HG02943 (cell line): ENCODE data around the gene GAB2.
"Not testable (repeated sequence)": the region's sequence is repeated elsewhere in the genome, so short reads cannot be mapped to it uniquely, and the experiment has no call there.

Experiments used
- ATAC-seq: cut with Tn5 transposase; IDR thresholded peaks from one replicate; pipeline ENCODE4 v1.9.1; 2021; ENCODE audit warnings: mild to moderate bottlenecking, low read depth, moderate library complexity; ENCODE audit not compliant: unreplicated experiment

The GAB2 gene

DNA sequence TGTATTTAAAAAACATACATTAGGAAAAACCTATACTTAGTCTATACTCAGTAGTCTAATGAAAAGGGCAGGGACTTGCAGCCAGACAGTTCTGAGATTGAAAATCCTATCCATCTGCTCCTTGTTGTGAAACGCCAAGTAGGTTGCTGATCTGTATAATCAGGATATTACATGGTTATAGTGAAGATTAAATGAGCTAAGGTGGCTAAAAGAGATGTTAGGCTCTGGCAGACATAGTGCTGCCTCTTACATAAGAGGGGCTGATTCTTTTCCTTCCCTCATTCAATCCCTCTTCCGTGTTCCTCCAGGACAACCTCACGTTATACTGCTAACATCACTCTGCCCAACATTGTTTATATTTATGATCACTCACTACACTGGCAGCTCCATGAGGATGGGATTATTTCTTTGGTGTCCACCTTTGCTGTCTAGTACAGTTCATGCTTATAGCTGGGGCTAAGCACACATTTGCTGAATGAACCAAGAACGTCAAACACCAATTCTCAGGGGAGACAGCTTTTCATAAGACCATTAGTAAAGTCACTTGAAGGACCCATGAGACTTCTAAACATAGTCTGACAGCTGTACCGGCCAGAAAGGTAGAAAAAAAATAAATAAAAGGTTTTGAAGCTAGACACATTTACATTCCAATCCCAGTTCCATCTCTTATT is 46.3 kb downstream of the GAB2 start:
- ATAC-seq = no peak

GRCh38 chr11:78370406-78371172 is 47.0 kb downstream of the GAB2 start:
- ATAC-seq = no peak

DNA sequence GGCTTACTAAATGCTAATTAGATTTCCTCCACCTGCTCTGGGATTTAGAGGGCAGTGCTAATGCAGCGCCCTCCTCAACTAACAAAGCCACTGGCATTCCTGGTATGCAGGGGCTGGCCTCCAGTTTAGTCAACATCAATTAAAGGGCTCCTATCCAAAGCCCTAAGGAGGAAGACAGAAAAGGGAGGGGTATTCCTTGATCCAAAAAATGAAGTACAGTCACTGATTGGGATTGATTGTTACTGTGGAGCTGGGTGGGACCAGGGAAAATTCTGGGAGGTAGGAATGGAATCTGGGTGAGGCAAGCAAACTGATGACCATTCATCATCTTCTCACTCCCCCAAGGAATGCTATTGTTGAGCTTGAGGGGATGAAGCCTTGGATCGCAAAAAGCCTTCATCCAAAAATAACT is 52.2 kb downstream of the GAB2 start:
- no peak for ATAC-seq

DNA sequence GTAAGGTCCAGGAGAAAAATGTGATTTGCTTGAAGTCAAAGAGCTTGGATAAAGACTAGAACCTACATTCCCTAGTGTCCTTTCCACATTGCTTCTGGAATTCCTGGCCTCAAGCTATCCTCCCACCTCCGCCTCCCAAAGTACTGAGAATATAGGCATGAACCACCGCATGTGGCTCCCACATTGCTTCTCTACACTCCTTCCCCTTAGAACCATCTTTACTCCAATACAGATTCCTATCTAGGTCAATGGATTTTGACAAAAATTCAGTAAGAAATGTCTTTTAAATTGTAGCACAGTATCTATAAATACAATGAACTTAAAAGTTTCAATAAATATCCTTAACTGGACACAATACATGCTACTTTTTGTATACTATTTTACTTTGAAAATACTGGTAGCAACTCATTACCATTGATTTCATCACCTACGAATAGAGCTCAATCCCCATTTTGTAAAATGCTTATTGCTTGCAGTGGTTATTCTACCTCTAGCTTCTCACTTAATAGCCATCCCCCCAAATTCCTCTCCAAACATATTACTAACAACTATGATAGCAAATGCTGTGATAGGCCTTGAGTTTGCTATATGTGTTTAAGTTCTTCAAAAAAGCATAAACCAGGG is 53.4 kb downstream of the GAB2 start:
- ATAC-seq = no peak

DNA sequence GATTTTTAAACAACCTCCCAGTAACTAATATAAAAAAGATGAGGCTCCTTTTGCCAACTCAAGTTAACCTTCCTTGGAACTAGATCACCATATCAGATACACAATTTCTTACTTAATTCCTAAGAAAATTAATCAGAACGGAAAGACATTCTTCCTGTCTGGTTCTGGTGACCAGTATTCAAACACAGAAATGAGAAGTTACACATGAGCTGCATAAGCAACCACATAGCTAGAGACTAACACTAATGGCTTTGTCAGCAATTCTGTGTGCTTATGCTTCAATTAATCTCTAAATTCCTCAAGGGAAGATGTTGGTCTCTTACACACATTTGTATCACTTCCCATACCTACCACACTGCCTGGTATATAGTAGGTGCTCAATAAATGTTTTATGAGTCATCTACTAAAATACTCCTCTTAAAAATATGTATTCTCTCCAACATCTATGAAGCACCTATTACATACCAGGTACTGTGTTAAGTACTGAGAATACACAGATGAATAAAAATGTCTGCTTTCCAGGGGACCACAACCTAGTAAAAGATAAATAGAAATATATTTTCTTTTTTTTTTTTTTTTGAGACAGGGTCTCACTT is 54.5 kb downstream of the GAB2 start:
- no peak for ATAC-seq

DNA sequence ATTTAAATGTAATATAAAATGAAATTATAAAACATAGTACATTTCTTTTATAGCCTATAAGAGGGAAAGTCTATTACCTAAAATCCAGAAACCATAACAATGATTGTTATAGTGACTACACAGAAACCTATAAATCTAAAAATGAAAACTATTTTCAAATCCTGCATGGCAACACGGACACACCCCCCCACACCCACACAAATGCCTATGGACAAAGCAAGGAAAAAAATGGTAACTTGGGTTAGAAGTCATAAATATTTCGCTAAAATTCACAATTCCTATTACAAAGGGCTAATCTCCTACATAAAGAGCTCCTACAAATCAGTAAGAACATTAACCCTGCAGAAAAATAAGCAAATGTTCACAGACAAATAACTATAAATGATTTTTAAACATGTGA is 56.4 kb downstream of the GAB2 start:
- ATAC-seq = no peak

DNA sequence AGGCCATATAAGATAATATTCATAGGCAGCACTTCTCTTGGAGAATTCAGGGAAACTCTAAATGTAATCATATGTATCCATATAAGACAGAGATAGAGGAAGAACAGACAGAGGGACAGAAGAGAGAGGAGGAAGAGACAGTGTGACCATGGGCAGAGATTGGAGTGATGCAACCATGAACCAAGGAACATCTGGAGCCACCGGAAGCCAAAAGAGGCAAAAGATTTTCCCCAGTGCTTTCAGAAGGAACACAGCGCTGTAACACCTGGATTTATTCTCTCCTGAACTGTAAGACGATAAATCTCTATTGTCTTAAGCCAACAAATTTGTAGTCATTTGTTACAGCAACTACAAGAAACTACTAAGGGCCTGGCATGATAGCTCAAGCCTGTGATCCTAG is 57.7 kb downstream of the GAB2 start:
- no peak for ATAC-seq

DNA sequence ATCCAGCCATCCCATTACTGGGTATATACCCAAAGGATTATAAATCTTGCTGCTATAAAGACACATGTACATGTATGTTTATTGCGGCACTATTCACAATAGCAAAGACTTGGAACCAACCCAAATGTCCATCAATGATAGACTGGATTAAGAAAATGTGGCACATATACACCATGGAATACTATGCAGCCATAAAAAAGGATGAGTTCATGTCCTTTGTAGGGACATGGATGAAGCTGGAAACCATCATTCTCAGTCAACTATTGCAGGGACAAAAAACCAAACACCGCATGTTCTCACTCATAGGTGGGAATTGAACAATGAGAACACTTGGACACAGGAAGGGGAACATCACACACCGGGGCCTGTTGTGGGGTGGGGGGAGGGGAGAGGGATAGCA is 59.7 kb downstream of the GAB2 start:
- not testable (repeated sequence) for ATAC-seq

GRCh38 chr11:78357425-78357824 is 60.2 kb downstream of the GAB2 start:
- not testable (repeated sequence) for ATAC-seq

DNA sequence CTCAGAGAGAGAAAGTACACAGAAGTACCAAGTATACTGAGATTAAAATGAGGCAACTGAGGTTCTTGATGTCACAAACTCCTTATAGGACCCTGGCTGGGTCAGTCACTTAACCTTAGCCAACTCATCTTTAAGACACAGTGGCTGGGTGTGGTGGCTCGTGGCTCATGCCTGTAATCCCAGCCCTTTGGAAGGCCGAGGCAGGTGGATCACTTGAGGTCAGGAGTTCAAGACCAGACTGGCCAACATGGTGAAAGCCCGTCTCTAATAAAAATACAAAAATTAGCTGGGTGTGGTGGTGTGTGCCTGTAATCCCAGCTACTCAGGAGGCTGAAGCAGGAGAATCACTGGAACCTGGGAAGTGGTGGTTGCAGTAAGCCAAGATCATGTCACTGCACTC is 61.9 kb downstream of the GAB2 start:
- not testable (repeated sequence) for ATAC-seq

DNA sequence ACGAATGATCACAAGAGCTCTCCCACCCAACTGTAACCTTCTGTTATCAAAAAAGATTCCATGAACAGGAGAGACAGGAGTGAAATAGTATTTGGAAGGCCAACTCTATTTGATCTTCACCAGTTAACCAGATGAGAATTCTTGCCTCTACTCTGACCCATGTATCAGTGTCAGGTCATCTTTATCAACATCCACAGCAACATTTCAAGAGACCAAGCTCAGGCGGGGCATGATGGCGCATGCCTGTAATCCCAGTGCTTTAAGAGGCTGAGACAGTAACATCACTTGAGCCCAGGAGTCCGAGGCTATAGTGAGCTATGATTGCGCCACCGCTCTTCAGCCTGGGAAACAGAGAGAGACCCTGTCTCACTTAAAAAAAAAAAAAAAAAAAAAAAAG is 62.3 kb downstream of the GAB2 start:
- ATAC-seq = no peak

GRCh38 chr11:78354408-78355308 is 63.0 kb downstream of the GAB2 start:
- ATAC-seq = no peak

DNA sequence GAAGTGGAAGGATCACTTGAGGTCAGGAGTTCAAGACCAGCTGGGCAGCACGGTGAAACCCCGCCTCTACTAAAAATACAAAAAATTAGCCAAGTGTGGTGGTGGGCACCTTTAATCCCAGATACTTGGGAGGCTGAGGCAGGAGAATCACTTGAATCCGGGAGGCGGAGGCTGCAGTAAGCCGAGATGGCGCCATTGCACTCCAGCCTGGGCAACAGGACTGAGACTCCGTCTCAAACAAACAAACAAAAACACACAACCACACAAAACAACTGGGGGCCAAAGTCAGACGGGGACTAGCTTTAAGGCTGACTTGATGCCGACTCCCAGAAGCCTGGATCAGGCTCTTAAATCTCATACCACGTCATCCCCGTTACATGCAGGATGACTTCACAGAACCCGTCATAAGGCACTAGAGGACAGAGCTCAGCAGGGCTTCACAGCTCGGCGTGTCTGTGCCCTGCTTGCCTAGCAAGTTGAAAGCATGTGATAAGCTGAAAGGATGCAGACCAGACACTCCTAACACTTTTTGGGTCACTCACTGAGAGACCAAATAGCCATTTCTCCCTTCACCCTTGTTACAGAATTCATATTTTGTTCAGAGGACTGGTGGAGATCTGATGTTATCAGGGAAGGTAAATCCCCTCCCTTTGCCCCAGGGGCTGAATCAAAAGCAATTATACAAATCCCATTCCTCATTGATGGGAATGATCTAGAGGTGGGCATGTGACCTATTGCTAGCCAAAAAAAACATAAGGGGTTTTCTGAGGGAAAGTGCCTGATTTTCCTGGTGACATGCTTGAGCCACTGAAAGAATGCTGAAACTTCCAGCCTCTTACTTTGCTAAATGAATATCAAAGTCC is 65.4 kb downstream of the GAB2 start:
- ATAC-seq = no peak

DNA sequence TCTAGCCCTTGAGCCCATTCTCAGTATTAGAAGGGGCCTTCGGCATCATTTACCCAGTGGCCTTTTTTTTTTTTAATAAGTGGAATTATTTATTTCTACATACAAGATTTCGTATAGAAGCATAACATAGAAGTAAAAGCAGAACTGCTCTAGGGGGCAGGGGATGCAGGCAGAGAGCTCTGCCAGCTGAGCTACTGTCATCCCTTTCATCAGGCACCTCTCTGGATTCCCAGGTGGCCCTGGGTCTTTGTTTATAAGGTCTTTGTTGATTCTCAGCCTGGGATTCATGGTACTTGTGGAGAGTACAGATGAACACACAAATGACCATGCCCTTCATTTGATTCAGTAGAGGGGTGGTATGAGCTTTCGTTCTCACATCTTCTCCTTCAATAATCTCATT is 66.4 kb downstream of the GAB2 start:
- no peak for ATAC-seq

GRCh38 chr11:78350646-78351165 is 66.9 kb downstream of the GAB2 start:
- ATAC-seq = no peak

- no peak for ATAC-seq
Measured at GRCh38 chr11:78350091-78350645, 67.5 kb downstream of the GAB2 start.

- ATAC-seq = no peak
Measured at GRCh38 chr11:78349624-78350023, 68.0 kb downstream of the GAB2 start.

GRCh38 chr11:78349114-78349513 is 68.5 kb downstream of the GAB2 start:
- ATAC-seq = no peak

DNA sequence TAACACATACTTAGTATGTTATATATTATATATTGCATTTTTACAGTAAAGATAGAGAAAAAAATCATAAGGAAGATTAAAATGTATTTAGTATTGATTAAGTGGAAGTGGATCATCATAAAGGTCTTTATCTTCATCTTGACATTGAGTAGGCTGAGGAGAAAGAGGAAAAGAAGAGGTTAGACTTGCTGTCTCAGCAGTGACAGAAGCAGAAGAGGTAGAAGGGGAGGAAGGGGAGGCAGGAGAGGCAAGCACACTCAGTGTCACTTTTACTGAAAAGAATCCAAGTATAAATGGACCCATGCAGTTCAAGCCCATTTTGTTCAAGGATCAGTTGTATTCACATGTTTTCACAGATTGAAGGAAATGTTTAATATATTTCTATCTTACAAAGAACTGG is 69.7 kb downstream of the GAB2 start:
- no peak for ATAC-seq
